Right atrium auricular region (tissue), 2 donors: ENCODE results near the gene CLDN14. TPM values are rescaled to one million over a fixed set of nuclear protein-coding genes. Genes with fewer than 3 reads are reported as not detected.

Source experiments
- DNase-seq: peaks from one replicate; pipeline ENCODE4 v3.0.0-alpha.2; 2019; ENCODE audit warnings: low spot score
- H3K27ac ChIP-seq, 2 donors: fragments of 200-600 bp; sonication (generic); 1 replicate in 1 of 2; 2 replicates in 1 of 2; pipeline ENCODE4 v1.5.1; 2016 to 2019
- H3K27me3 ChIP-seq, 2 donors: fragments of 200-600 bp; sonication (generic); one replicate each; pipeline versions ENCODE4 v1.5.1 to v1.6.0; 2017 to 2019
- H3K36me3 ChIP-seq: fragments of 200-600 bp; sonication (generic); one replicate; pipeline ENCODE4 v1.5.1; 2016
- H3K4me1 ChIP-seq, 2 donors: fragments of 200-600 bp; sonication (generic); one replicate each; pipeline versions ENCODE4 v1.5.1 to v1.6.0; 2017 to 2019
- H3K4me3 ChIP-seq, 2 donors: fragments of 200-600 bp; sonication (generic); 1 replicate in 1 of 2; 2 replicates in 1 of 2; pipeline ENCODE4 v1.5.1; 2017 to 2019; ENCODE audit warnings: mild to moderate bottlenecking in 1 of 2, moderate library complexity in 1 of 2
- H3K9me3 ChIP-seq, 2 donors: fragments of 200-600 bp; sonication (generic); one replicate each; pipeline ENCODE4 v1.5.1; 2019
- total RNA-seq, 2 donors: library from RNA; depleted of rRNA; stranded (reverse); fragments of >200 nt; gene quantifications; one replicate each; pipeline ENCODE4 v1.1.0, GENCODE V29; 2016
- TF ChIP-seq, protein P1 (sequence below), 2 donors: fragments of 200-600 bp; sonication (generic); IDR thresholded peaks; one replicate each; pipeline ENCODE4 v1.5.1; 2019; ENCODE audit warnings: antibody characterized with exemption in 2 of 2

CLDN14 gene
- total RNA-seq, 2 donors from 2014 or later = not detected

DNA sequence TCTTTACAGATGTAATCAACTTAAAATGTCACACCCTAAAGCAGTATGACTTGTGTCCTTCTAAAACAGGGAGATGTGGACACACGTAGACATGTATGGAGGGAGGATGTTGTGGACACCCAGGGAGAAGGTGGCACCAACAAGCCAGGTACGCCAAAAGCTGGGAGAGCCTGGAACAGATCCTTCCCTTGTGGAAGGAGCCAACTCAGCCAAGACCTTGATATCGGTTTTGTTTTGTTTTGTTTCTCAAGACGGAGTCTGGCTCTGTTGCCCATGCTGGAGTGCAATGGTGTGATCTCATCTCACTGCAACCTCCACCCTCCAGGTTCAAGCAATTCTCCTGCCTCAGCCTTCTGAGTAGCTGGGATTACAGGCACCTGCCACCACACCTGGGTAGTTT lies 49.1 kb downstream of the CLDN14 start:
- H3K36me3 ChIP-seq = no peaks in the 10 kb centered on the region
- H3K27ac ChIP-seq = peak overlapping the region; percentile 76 to 79
- no peaks in the 10 kb centered on the region for H3K27me3 ChIP-seq
- no peaks in the 10 kb centered on the region for H3K9me3 ChIP-seq
- DNase-seq = no peak
- H3K4me3 ChIP-seq = peak overlapping the region; percentile 31 to 37
- TF ChIP-seq, protein P1, sequence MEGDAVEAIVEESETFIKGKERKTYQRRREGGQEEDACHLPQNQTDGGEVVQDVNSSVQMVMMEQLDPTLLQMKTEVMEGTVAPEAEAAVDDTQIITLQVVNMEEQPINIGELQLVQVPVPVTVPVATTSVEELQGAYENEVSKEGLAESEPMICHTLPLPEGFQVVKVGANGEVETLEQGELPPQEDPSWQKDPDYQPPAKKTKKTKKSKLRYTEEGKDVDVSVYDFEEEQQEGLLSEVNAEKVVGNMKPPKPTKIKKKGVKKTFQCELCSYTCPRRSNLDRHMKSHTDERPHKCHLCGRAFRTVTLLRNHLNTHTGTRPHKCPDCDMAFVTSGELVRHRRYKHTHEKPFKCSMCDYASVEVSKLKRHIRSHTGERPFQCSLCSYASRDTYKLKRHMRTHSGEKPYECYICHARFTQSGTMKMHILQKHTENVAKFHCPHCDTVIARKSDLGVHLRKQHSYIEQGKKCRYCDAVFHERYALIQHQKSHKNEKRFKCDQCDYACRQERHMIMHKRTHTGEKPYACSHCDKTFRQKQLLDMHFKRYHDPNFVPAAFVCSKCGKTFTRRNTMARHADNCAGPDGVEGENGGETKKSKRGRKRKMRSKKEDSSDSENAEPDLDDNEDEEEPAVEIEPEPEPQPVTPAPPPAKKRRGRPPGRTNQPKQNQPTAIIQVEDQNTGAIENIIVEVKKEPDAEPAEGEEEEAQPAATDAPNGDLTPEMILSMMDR (IDR thresholded peaks at IDR 0.05) = no peak
- peaks cover 0 to 22% of the 10 kb centered on the region in 2 donors for H3K4me1 ChIP-seq

DNA sequence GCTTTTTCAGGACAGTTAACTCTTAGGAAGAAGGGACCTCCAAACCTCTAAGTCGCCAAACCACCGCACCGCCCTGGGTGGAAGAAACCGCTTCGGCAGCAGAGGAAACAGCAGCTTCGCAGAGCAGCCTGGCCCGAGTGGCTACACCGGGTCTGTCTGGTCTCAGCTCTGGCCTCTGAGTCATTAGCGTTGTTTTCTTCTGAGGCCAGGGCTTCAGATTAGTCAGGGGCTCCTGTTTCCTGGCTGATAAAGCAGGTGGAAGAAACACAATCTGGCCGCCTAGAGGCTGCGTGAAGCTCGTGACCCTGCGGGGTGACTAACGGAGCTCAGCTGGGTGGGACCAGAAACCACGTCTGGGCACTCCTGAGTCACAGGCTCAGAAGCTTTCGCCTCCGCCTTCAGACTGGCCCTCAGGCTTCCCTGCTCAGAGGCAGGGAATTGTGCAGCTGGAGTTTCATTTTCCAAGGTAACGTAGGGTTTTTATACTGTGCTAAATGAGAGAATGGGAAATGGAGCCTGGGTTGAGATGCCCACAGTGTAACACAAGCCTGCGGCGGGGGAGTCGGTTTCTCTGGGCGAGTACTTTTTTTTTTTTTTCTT lies 49.9 kb downstream of the CLDN14 start:
- Histone ChIP-seq H3K27me3 (no peaks in the 10 kb centered on the region), H3K27ac (peak overlapping the region; percentile 76 to 79), H3K4me1 (peaks cover 0 to 22% of the 10 kb centered on the region in 2 donors), H3K36me3 (no peaks in the 10 kb centered on the region), H3K4me3 (peak overlapping the region; percentile 31 to 37), H3K9me3 (no peaks in the 10 kb centered on the region)
- TF ChIP-seq, protein P1 (IDR thresholded peaks at IDR 0.05) = no peak
- DNase-seq = peak; percentile 95

DNA sequence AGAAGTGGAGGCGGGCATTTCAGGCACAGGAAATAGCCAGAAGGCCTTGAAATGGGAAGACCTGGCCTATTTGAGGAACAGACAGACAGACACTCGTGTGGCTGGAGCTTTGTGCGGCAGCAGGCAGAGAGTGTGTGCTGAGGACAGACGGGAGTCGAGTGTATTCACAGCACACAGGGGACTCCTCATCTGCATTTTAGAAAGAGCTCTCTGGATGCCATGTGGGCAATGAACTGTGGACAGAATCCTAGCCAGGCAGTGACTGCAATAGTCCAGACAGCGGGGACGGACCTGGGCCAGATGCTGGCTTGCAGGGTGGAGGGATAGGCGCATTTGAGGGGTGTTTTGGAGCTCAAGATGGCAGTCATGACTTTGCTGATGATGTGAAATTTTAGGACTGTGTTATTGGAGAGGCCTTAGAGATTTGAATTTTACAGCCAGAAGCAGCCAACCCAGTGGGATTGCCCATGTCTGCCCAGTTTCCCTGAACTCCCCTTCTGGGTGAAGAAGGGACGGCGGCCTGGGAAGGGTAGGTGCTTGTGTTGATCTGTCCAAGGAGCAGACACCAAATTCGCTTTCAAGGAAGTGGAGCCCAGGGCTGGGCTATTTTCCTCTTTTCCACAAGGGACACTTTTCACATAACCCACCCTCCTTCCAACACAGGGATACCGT lies 51.0 kb downstream of the CLDN14 start:
- H3K27ac ChIP-seq = peak overlapping the region; percentile 76 to 79
- no peaks in the 10 kb centered on the region for H3K27me3 ChIP-seq
- no peaks in the 10 kb centered on the region for H3K9me3 ChIP-seq
- H3K4me1 ChIP-seq = peaks cover 0 to 22% of the 10 kb centered on the region in 2 donors
- no peak overlapping the region for H3K4me3 ChIP-seq
- no peaks in the 10 kb centered on the region for H3K36me3 ChIP-seq
- DNase-seq = no peak
- TF ChIP-seq, protein P1 (IDR thresholded peaks at IDR 0.05) = no peak

DNA sequence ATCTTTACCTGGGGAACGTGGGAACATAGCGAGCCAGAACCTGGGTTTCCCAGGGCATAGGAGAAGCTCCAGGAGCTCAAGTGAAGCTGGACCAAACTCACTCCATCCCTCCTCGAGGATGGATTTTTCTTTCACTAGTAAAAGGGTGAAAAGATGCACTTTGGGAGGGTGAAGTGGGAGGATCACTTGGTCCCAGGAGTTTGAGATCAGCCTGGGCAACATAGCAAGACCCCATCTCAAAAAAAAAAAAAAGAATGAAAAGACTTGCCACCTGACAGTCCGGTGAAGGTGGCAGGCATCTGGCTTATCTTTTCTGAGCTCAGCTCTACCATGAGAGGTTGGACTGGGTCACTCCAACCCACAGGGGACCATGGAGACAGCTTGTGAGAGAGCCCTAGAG lies 52.4 kb downstream of the CLDN14 start:
- Histone ChIP-seq H3K36me3 (no peaks in the 10 kb centered on the region), H3K4me1 (peaks cover 0 to 22% of the 10 kb centered on the region in 2 donors), H3K9me3 (no peaks in the 10 kb centered on the region), H3K27ac (no peak overlapping the region), H3K4me3 (no peak overlapping the region), H3K27me3 (no peaks in the 10 kb centered on the region)
- no peak for DNase-seq
- TF ChIP-seq, protein P1 (IDR thresholded peaks at IDR 0.05) = no peak

DNA sequence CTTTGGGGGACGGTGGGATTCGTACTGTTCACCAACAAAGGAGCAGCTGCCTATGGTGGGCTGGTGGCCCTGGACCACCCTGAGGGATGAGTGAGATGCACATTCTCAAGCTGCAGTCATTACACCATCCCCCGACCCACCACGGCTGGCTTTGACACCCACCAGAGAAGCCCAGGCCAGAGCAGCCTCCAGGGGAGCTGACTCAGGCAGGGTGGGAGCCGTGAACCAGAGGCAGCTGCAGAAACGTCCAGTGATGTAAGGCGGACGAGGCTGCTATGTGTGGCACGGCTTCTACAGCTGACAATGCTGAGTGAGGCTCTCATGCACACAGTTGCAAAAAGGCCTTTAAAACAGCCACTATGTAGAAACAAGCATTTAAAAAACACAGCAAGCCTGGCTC lies 54.6 kb downstream of the CLDN14 start:
- TF ChIP-seq, protein P1 (IDR thresholded peaks at IDR 0.05) = no peak
- no peak overlapping the region for H3K4me3 ChIP-seq
- DNase-seq = no peak

More for the DNA sequence above, 54.6 kb downstream of the CLDN14 start:
- Histone ChIP-seq H3K27ac (no peak overlapping the region), H3K27me3 (no peaks in the 10 kb centered on the region), H3K4me1 (peaks cover 0 to 17% of the 10 kb centered on the region in 2 donors), H3K36me3 (no peaks in the 10 kb centered on the region), H3K9me3 (no peaks in the 10 kb centered on the region)
